Fibroblast of the aortic adventitia (primary cell): ENCODE measurements around the gene THAP12. TPM values are rescaled to one million over a fixed set of nuclear protein-coding genes. Genes with fewer than 3 reads are reported as not detected.
"Not testable (repeated sequence)": the region's sequence is repeated elsewhere in the genome, so short reads cannot be mapped to it uniquely, and the experiment has no call there.

Experiments used
- DNase-seq: peaks from one replicate; pipeline ENCODE4 v3.0.0-alpha.2; 2010; ENCODE audit warnings: low read depth
- H3K4me3 ChIP-seq: 2 replicates; pipeline ENCODE4 v1.5.1; 2011; ENCODE audit warnings: low read depth, mild to moderate bottlenecking, control low read depth, low read length, moderate library complexity
- total RNA-seq: library from RNA; depleted of rRNA; stranded (reverse); fragments of >200 nt; gene quantifications from 2 replicates; pipeline ENCODE4 v1.2.3, GENCODE V29; 2012; ENCODE audit warnings: low replicate concordance
- TF ChIP-seq, protein P1 (sequence below): IDR thresholded peaks from 2 replicates; pipeline ENCODE4 v1.5.1; 2011; ENCODE audit warnings: mild to moderate bottlenecking, low read length, control low read depth, inconsistent platforms; ENCODE audit not compliant: insufficient read depth

THAP12 gene
- total RNA-seq, 1 donor, result 55.5 TPM

DNA sequence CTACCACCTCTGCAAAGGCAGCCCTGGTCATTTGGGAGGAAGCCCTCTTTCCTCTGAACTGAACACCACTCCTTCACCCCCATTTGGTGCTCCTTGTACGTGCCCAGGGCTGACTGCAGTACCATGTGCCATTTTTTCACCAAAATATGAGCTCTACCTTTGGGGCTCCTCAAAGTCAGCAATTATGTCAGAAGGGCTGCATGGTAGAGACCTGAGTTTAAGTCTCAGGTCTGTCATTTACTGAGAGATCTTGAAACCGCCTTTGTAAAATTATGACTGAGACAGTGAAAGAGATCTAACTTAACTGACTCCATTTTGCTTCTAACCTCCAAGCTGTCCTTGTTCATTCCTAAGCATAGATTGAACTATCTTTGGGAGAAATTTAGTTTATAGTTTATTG lies 58.0 kb downstream of the THAP12 start:
- TF ChIP-seq, protein P1, sequence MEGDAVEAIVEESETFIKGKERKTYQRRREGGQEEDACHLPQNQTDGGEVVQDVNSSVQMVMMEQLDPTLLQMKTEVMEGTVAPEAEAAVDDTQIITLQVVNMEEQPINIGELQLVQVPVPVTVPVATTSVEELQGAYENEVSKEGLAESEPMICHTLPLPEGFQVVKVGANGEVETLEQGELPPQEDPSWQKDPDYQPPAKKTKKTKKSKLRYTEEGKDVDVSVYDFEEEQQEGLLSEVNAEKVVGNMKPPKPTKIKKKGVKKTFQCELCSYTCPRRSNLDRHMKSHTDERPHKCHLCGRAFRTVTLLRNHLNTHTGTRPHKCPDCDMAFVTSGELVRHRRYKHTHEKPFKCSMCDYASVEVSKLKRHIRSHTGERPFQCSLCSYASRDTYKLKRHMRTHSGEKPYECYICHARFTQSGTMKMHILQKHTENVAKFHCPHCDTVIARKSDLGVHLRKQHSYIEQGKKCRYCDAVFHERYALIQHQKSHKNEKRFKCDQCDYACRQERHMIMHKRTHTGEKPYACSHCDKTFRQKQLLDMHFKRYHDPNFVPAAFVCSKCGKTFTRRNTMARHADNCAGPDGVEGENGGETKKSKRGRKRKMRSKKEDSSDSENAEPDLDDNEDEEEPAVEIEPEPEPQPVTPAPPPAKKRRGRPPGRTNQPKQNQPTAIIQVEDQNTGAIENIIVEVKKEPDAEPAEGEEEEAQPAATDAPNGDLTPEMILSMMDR, result no peak
- DNase-seq, result no peak
- no peak overlapping the region for H3K4me3 ChIP-seq

DNA sequence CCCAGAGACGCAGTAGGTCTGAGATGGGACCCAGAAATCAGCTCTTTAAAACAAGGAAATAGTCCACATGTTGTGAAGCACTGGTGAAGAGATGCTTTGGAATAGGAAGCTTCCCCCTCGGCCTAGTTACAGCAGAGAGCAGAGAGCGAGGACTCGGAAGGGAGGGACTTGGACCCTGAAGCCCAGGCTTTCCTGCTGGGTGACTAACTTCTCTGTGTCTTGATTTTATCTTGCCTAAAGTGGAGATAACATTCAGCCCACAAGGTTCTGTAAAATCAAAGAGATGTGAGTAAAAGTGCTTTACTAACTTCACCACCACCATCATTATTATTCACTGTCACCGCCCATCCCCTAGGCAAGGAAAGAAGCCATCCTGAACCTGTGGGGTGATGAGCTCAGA lies 58.4 kb downstream of the THAP12 start:
- TF ChIP-seq, protein P1, result no peak
- peak; percentile 61 for DNase-seq
- H3K4me3 ChIP-seq, result no peak overlapping the region

DNA sequence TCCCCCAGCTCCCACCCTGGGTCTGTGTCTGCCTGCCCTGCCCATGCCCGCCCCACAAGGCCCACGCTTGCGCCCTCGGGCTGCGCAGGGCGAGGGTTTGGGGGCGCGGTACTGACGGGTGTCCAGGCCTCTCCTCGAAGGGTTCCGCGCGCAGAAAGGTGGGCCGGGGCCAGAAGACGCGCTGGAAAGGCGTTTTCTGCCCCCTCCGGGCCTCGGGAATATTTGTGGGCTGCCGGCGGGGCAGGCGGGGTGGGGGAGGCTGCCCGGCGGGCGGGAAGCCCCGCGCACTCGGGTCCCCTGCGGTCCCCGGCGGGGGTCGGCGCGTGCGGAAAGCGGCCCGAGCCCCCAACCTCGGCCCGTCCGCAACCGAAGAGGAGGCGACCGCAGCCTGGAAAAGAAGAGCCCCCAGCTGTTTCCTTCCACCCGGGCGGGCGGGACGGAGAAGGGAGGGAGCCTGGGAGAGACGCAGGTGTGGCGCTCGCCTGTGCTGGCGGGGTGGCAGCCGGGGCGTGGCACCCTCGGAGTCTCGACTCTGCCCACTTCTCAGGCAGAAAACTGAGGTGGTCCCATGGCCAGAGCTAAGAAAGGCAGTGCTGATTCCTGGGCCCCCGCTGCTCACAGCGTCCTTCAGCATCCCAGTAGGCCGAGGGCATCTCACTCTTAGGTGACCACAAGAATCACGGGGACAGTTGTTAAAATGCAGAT lies 59.0 kb downstream of the THAP12 start:
- DNase-seq, result no peak
- TF ChIP-seq, protein P1, result no peak

DNA sequence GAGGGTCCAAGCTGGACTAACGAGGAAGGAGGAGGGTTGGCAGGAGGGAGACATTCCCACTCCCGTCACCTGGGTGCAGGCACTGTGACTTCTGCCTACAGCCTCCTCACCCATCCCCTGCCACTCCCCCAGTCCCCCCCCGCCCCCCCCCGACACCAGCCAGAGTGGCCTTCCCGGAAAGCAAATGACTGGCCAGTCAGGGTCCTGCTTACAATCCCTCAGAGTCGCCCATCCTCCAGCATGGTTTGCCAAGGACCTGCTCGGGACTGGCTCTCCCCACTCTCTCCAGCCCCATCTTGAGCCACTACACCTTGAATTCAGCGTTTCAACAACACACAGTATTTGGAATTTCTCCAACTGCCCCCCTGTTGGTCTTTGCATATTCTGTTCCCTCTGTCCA lies 59.6 kb downstream of the THAP12 start:
- no peak overlapping the region for H3K4me3 ChIP-seq
- TF ChIP-seq, protein P1, result no peak
- no peak for DNase-seq

More for the DNA sequence above, 59.0 kb downstream of the THAP12 start:
- H3K4me3 ChIP-seq, result no peak overlapping the region

DNA sequence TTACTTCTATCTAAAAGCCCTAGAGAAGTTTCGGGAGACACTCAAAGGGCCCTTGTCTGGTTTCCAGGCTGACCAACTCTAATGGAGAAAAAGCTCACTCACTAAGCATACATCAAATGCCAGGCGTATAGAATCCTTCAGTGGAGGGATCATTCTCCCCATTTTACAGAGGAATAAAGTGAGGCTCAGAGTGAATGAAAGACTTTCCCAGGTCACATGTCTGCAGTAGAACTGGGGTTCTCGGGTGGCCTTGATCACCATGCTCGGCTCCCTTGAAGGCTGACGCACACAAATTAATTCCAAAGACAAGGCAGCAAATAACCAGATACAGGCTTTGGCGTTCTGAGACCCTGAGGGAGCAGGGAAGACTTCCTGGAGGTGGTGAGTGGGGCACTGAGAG lies 60.0 kb downstream of the THAP12 start:
- DNase-seq, result no peak
- TF ChIP-seq, protein P1, result no peak
- H3K4me3 ChIP-seq, result no peak overlapping the region

DNA sequence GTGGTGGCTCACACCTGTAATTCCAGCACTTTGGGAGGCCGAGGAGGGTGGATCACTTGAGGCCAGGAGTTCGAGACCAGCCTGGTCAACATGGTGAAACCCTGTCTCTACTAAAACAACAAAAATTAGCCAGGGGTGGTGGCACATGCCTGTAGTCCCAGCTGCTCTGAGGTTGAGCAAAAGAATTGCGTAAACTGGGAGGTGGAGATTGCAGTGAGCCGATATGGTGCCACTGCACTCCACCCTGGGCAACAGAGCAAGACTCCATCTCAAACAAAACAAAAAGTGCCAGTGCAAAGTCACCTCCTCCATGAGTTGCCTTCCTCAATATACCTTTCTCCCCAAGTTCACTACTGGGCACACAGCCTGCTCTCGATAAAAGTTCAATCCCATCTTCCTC lies 61.1 kb downstream of the THAP12 start:
- H3K4me3 ChIP-seq, DNase-seq: not testable (repeated sequence)

DNA sequence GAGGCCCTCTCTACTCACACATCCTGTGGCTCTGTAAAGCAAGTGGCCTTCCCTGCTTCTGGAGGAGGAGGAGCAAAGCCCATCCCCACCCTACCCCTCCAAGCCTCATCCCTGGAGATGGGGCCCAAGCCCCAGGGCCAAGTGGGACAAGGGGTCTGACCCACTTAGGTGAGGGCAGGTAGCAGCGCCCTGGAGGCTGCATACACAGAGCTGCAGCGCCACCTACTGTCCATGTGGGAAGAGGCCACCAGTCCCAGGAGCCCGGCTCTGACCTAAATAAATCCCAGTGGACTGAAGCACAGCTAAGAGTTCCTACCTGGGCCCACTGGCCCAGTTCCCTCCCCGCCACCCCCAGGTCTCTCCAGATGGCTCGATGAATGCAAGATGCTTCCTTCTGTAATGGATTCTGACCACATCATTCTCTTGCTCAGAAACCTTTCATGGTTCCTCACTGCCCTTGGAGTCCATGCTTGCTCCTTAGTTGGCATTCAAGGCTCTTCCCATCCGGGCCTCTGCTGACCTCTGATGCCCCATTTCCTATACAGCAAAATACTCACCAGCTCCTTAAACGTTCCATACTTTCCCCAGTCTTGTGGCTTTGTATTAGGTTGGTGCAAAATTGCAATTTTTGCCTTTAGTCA lies 62.1 kb downstream of the THAP12 start:
- DNase-seq, result peak; percentile 73
- TF ChIP-seq, protein P1, result peak; percentile 88
- H3K4me3 ChIP-seq, result no peak overlapping the region
